ENCODE results near the gene ADAM12. TPM values are rescaled to one million over a fixed set of nuclear protein-coding genes. Genes with fewer than 3 reads are reported as not detected.
"Not testable (repeated sequence)": the region's sequence is repeated elsewhere in the genome, so short reads cannot be mapped to it uniquely, and the experiment has no call there.

Gene ADAM12
- polyA plus RNA-seq, 3 donors: 0.05 TPM; not detected in 2

DNA sequence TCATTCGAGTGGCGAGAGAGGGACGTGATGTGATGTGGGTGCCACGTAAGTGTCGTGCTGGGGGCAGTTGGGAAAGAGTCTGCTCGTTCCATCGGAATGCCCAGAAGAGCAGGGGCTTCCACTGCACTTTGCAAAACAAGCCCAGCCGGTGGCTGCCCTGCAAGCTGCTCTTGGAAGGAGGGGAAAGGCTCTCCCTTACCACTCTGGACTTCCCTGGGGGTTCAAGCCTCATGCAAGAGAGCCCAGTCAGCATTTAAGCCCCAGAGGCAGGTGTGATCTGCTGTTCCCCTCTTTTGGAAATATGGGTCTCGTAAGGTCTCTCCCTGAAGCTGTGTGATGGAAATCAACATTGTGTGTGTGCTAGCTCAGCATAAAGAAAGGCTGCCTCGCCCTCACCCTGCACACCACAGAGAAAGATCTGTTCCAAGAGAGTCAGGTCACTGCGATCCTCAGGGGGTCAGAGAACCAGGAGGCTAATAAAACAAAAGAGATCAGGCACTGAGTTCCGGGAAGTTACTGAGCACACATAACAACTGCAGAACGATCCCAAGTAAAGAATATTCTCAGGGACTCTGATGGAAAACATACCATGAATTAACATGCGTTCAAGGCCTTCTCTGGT is 212.5 kb downstream of the ADAM12 start:
- H2AFZ ChIP-seq (ENCODE audit: insufficient read depth, low read depth, low read length, poor library complexity, severe bottlenecking): no peak overlapping the region
- peaks cover under 1 to 6% (median 4%) of the 10 kb centered on the region in 3 donors for H3K27me3 Mint-ChIP-seq (ENCODE audit: low read depth in 3 of 3)
- no peaks in the 10 kb centered on the region for H3K27me3 ChIP-seq (ENCODE audit: control insufficient read depth in 2 of 2, insufficient read depth in 2 of 2, low read length in 2 of 2)
- no peak overlapping the region for H3K27ac Mint-ChIP-seq
- no peak overlapping the region for H3K4me3 Mint-ChIP-seq
- no peak overlapping the region for H3K9ac ChIP-seq (ENCODE audit: insufficient read depth, low read length, poor library complexity, severe bottlenecking)
- no peaks in the 10 kb centered on the region for H3K9me3 ChIP-seq (replicated peaks in 1 of 2; ENCODE audit: control insufficient read depth in 1 of 2, insufficient read depth in 1 of 2, low read length in 2 of 2)
- intact Hi-C loops (cut with micrococcal nuclease): no loop called here
- WGBS (ENCODE audit: insufficient coverage): 84% methylated on average over 14 of the region's 14 CpGs
- H3K4me2 ChIP-seq (replicated peaks; ENCODE audit: extremely low read depth, low read length, poor library complexity, severe bottlenecking): no peak overlapping the region
- no peaks in the 10 kb centered on the region for H3K36me3 ChIP-seq (replicated peaks in 1 of 2; ENCODE audit: control insufficient read depth in 1 of 2, insufficient read depth in 2 of 2, low read length in 2 of 2)
- no peaks in the 10 kb centered on the region for H4K20me1 ChIP-seq (ENCODE audit: insufficient read depth, low read length)
- H3K27ac ChIP-seq (ENCODE audit: low read depth in 1 of 2, low read length in 2 of 2): no peak overlapping the region
- H3K4me1 ChIP-seq (ENCODE audit: control insufficient read depth in 1 of 2, insufficient read depth in 2 of 2, low read length in 2 of 2): no peaks in the 10 kb centered on the region
- peaks cover 8% of the 10 kb centered on the region for H3K4me1 Mint-ChIP-seq
- DNase-seq: no peak
- H3K4me3 ChIP-seq (replicated peaks in 1 of 3; ENCODE audit: low read depth in 2 of 3, low read length in 3 of 3): no peak overlapping the region
- no peaks in the 10 kb centered on the region for H3K79me2 ChIP-seq (ENCODE audit: insufficient read depth, low read length)
- H3K36me3 Mint-ChIP-seq: no peaks in the 10 kb centered on the region
- no peaks in the 10 kb centered on the region for H3K9me3 Mint-ChIP-seq
- TF ChIP-seq, protein P1, sequence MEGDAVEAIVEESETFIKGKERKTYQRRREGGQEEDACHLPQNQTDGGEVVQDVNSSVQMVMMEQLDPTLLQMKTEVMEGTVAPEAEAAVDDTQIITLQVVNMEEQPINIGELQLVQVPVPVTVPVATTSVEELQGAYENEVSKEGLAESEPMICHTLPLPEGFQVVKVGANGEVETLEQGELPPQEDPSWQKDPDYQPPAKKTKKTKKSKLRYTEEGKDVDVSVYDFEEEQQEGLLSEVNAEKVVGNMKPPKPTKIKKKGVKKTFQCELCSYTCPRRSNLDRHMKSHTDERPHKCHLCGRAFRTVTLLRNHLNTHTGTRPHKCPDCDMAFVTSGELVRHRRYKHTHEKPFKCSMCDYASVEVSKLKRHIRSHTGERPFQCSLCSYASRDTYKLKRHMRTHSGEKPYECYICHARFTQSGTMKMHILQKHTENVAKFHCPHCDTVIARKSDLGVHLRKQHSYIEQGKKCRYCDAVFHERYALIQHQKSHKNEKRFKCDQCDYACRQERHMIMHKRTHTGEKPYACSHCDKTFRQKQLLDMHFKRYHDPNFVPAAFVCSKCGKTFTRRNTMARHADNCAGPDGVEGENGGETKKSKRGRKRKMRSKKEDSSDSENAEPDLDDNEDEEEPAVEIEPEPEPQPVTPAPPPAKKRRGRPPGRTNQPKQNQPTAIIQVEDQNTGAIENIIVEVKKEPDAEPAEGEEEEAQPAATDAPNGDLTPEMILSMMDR (IDR thresholded peaks at IDR 0.05): no peak

DNA sequence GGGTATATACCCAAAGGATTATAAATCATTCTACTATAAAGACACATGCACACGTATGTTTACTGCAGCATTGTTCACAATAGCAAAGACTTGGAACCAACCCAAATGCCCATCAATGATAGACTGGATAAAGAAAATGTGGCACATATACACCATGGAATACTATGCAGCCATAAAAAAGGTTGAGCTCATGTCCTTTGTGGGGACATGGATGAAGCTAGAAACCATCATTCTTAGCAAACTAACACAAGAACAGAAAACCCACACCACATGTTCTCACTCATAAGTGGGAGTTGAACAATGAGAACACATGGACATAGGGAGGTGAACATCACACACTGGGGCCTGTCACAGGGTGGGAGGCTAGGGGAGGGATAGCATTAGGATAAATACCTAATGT is 215.5 kb downstream of the ADAM12 start:
- intact Hi-C loops (cut with micrococcal nuclease); H3K36me3 ChIP-seq (replicated peaks in 1 of 2; ENCODE audit: control insufficient read depth in 1 of 2, insufficient read depth in 2 of 2, low read length in 2 of 2); H3K27ac ChIP-seq (ENCODE audit: low read depth in 1 of 2, low read length in 2 of 2); H3K4me3 ChIP-seq (replicated peaks in 1 of 3; ENCODE audit: low read depth in 2 of 3, low read length in 3 of 3); H3K9me3 Mint-ChIP-seq; H3K4me3 Mint-ChIP-seq; H4K20me1 ChIP-seq (ENCODE audit: insufficient read depth, low read length); DNase-seq; H3K27me3 ChIP-seq (ENCODE audit: control insufficient read depth in 2 of 2, insufficient read depth in 2 of 2, low read length in 2 of 2); H3K4me1 Mint-ChIP-seq; H2AFZ ChIP-seq (ENCODE audit: insufficient read depth, low read depth, low read length, poor library complexity, severe bottlenecking); H3K27me3 Mint-ChIP-seq (ENCODE audit: low read depth in 3 of 3); H3K4me1 ChIP-seq (ENCODE audit: control insufficient read depth in 1 of 2, insufficient read depth in 2 of 2, low read length in 2 of 2); H3K36me3 Mint-ChIP-seq; H3K79me2 ChIP-seq (ENCODE audit: insufficient read depth, low read length); H3K9ac ChIP-seq (ENCODE audit: insufficient read depth, low read length, poor library complexity, severe bottlenecking); H3K9me3 ChIP-seq (replicated peaks in 1 of 2; ENCODE audit: control insufficient read depth in 1 of 2, insufficient read depth in 1 of 2, low read length in 2 of 2); H3K4me2 ChIP-seq (replicated peaks; ENCODE audit: extremely low read depth, low read length, poor library complexity, severe bottlenecking); H3K27ac Mint-ChIP-seq: not testable (repeated sequence)
- WGBS (ENCODE audit: insufficient coverage): no CpG with 5 or more reads among the region's 1 CpG
